HG03139 (cell line): ENCODE measurements around the gene TCF23.
"Not testable (repeated sequence)": the region's sequence is repeated elsewhere in the genome, so short reads cannot be mapped to it uniquely, and the experiment has no call there.

ENCODE experiments used
- ATAC-seq: cut with Tn5 transposase; IDR thresholded peaks from one replicate; pipeline ENCODE4 v1.9.1; 2021; ENCODE audit not compliant: unreplicated experiment

TCF23 gene

DNA sequence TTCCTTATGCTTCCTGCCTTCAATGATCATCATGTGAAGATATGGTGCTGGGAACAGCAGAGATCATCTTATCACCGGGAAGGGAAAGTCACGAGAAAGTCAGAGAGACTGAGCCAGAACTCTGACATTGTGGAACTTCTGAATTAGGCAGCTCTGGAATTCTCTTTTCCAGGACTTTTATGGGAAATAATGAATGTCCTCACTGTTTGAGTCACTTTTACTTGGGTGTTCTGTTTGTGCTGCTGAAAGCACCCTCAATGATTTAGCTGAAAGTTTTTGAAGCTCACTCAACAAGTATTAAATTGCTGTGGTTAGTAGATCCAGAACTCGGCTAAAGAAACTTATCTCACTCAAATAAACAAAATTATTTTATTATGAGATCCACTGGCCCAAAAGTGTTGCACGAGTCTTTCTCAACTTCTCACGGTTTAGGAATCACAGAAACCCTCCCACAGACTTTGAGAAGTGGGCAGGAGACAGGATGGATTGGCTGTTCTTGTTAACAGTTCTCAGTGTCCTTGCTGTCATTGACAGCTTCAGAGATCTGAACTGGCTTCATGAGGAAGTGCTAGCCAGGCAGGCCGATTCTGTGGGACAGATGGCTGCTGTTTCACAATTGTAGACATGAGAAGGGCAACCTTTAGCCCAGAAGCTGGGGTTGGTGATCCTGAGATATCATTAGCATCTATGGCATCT lies 36.7 kb downstream of the TCF23 start:
- ATAC-seq: no peak

DNA sequence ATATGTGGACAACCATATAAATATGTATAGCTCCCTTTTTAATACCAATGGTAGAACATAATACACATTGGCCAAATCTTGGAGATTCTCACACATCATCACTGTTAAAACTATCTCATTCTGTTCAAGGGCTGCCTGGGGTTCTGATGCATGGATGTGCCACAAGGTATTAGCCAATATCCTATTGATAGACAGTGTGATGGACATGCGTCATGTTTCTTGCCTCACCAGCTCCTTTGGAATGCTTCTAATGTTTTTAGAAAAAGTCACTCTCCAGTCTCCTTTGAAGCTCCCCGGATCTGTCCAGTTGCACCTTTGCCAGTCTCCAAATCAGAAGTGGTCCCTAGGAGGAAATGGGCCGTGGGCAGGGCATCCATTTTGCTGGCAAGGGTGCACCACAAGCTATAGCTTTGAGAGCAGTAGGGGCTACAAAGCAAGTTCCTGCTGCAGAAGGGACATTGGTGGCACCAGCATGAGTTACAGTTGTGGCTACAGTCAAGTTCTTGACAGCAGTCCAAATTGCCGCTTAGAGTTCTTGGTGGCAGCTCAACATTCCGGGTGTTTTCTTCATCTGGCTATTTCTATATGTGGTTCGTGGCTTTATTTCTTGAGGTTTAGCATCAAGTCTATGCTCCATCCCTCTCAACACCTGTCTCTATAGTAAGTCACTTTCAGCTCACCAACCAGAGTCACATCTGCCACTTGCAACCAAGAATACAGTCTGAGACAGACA lies 38.0 kb downstream of the TCF23 start:
- no peak for ATAC-seq

DNA sequence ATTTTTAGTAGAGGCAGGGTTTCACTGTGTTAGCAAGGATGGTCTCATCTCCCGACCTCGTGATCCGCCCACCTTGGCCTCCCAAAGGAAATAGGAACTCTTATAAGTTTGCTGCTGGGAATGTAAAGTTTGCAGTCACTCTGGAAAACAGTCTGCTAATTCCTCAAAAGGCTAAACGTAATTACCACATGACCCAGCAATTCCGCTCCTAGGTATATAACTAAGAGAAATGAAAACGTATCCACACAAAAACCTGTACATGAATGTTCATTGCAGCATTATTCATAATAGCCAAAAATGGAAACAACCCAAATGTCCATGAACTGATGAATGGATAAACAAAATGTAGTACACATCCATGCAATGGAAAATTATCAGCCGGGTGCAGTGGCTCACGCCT lies 41.2 kb downstream of the TCF23 start:
- no peak for ATAC-seq

DNA sequence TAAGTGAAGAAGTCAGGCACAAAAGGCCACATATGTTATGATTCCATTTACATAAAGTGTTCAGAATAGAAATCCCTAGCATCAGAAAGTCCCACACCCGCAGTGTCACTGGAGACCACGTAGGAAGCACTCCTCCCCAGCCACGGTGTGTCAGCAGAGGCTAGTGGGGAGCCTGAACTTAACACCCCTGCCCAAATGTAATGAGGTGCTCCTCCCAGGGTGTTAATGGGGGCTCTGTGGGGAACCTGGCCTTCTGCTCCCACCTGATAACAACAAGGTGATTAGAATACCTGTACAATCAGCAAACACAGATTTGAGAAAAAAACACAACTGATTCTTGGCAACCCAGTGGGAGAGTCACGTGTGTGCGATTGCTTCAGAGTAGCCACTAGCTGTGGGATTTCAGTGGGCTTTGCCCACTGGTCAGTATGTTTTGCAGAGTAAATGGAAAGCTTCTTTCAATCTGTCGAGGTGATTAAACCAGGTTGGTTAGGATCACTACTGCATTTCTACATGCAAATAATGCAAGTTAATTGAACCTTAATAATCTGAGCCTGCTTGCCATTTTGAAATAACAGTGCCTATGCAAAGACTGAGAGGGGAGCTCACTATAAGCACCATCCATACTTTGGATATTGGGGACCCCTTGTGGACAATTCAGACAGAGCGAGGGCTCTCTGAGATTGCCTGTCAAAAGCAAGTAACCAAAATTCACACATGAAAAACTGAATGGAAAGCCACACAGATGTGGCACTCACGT lies 42.4 kb downstream of the TCF23 start:
- no peak for ATAC-seq

DNA sequence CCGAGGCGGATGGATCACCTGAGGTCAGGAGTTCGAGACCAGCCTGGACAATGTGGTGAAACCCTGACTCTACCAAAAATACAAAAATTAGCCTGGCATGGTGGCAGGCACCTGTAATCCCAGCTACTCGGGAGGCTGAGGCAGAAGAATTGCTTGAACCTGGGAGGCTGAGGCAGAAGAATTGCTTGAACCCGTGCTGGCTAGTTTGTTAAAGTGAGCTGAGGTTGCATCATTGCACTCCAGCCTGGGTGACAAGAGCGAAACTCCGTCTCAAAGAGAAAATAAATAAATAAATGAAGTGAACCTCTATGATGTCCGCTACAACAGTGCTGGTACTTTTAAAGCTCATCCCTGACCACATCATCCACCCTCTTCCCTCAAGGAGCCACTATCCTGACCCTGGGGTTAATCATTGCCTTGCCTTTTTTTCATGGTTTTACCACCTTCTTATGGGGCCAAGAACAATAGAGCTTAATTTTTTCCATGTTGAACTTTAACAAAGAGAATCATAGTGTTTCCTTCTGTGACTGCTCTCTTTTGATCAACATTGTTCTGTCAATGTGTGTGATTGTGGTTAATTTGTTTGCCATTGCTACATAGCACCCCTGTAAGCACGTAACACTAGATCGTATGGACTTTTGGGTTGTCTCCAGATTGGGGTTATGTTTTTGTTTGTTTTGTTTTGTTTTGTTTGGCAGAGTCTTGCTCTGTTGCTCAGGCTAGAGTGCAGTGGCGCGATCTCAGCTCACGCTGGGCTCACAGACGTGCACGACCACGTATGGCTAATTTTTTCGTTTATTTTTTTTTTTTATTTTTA lies 45.9 kb downstream of the TCF23 start:
- no peak for ATAC-seq

GRCh38 chr2:27195799-27196198 lies 47.0 kb downstream of the TCF23 start:
- not testable (repeated sequence) for ATAC-seq

- ATAC-seq: not testable (repeated sequence)
Observed at GRCh38 chr2:27198068-27198467, 49.3 kb downstream of the TCF23 start.

DNA sequence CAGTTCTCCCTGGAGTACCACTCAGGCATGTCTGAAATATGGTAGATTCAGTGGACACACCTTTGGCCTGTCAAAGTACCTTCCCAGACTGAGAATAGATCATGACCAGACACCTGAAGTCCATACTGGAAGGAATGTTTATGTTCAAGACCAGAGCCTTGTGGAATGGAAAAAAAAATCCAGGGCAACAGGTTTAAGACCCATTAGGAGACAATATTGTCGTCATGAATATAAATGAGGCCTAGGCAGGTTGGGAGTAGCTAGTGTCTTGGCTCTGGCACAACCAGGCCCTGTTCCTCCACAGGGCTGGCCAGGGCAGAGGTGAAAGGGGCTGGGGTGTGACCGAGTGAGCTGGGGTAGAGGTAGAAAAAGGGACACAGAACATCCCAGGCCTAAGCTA lies 49.8 kb downstream of the TCF23 start:
- no peak for ATAC-seq

- ATAC-seq: no peak
Observed at GRCh38 chr2:27199241-27199640, 50.4 kb downstream of the TCF23 start.

- no peak for ATAC-seq
Observed at GRCh38 chr2:27201675-27202074, 52.9 kb downstream of the TCF23 start.

GRCh38 chr2:27202854-27203253 lies 54.0 kb downstream of the TCF23 start:
- no peak for ATAC-seq

- ATAC-seq: no peak
Observed at GRCh38 chr2:27203741-27204140, 54.9 kb downstream of the TCF23 start.

- no peak for ATAC-seq
Observed at GRCh38 chr2:27204566-27204965, 55.8 kb downstream of the TCF23 start.

GRCh38 chr2:27205206-27205605 lies 56.4 kb downstream of the TCF23 start:
- ATAC-seq: no peak

- no peak for ATAC-seq
Observed at GRCh38 chr2:27206346-27206745, 57.5 kb downstream of the TCF23 start.
